ENCODE results near the gene XPA. TPM values are rescaled to one million over a fixed set of nuclear protein-coding genes. Genes with fewer than 3 reads are reported as not detected.
A peak's percentile ranks its signal among the peaks of the same experiment; 100 is the strongest.

Gene XPA
- total RNA-seq, 1 experiment from 2014 or later, result 3.0 TPM

GRCh38 chr9:97632985-97633858 is 63.9 kb downstream of the XPA start, which contains the start of the genes NCBP1 and TSTD2 (continued):
- TF ChIP-seq ZSCAN18 (CRISPR knock-in tag; IDR thresholded peaks at IDR 0.05), result no peak
- TF ChIP-seq TP53 (CRISPR knock-in tag; IDR thresholded peaks at IDR 0.05), result peak; percentile 32; the same call in 1 of the 2 replicates
- no peak for TF ChIP-seq ZMAT4 (CRISPR knock-in tag; IDR thresholded peaks at IDR 0.05)
- TF ChIP-seq IRF1 (CRISPR knock-in tag; IDR thresholded peaks at IDR 0.05), result no peak
- TF ChIP-seq ESRRA (CRISPR knock-in tag; IDR thresholded peaks at IDR 0.05; ENCODE audit: borderline replicate concordance), result no peak
- no peak for TF ChIP-seq ERG (CRISPR knock-in tag; IDR thresholded peaks at IDR 0.05)
- 0 out of 2 replicates have a peak, but pooled peaks have one; percentile 58 for TF ChIP-seq NFE2L1 (CRISPR knock-in tag; IDR thresholded peaks at IDR 0.05)
- peak; percentile 53; the same call in 1 of the 2 replicates for TF ChIP-seq HMGXB4 (CRISPR knock-in tag; IDR thresholded peaks at IDR 0.05)
- no peak for TF ChIP-seq E2F5 (CRISPR knock-in tag; IDR thresholded peaks at IDR 0.05)
- no peak for TF ChIP-seq SMAD4 (CRISPR knock-in tag; IDR thresholded peaks at IDR 0.05)
- TF ChIP-seq MAX (CRISPR knock-in tag; IDR thresholded peaks at IDR 0.05), result peak; percentile 80
- TF ChIP-seq PRRX2 (CRISPR knock-in tag; IDR thresholded peaks at IDR 0.05), result no peak
- TF ChIP-seq PRDM15 (CRISPR knock-in tag; IDR thresholded peaks at IDR 0.05), result no peak
- no peak for TF ChIP-seq RORB (CRISPR knock-in tag; IDR thresholded peaks at IDR 0.05)
- peak; percentile 31; the same call in 1 of the 2 replicates for TF ChIP-seq FOXP4 (CRISPR knock-in tag; IDR thresholded peaks at IDR 0.05)
- no peak for TF ChIP-seq ZNF416 (CRISPR knock-in tag; IDR thresholded peaks at IDR 0.05)
- no peak for TF ChIP-seq ZNF423 (CRISPR knock-in tag; IDR thresholded peaks at IDR 0.05)
- TF ChIP-seq ZNF396 (CRISPR knock-in tag; IDR thresholded peaks at IDR 0.05; ENCODE audit: borderline replicate concordance), result no peak
- no peak for TF ChIP-seq ZNF219 (CRISPR knock-in tag; IDR thresholded peaks at IDR 0.05; ENCODE audit: borderline replicate concordance)
- no peak for TF ChIP-seq ZNF263 (CRISPR knock-in tag; IDR thresholded peaks at IDR 0.05; ENCODE audit: low read depth)
- TF ChIP-seq ZNF532 (CRISPR knock-in tag; IDR thresholded peaks at IDR 0.05; ENCODE audit: borderline replicate concordance), result no peak

All from WTC11 (cell line).